SK-N-SH treated with all-trans-retinoic acid at 6 μM for 48 hours (cell line): Measurements from ENCODE around the gene CDH26.

Experiments
- ARNTL ChIP-seq: fragments of 450-650 bp; formaldehyde crosslinking; IDR thresholded peaks from 2 replicates; pipeline ENCODE4 v1.5.0; 2020; ENCODE audit warnings: low read depth, mild to moderate bottlenecking, moderate library complexity, borderline replicate concordance
- PATZ1 ChIP-seq: fragments of 250-450 bp; sonication (Bioruptor Pico); IDR thresholded peaks from 2 replicates; pipeline ENCODE4 v1.8.0; 2020; ENCODE audit warnings: mild to moderate bottlenecking, moderate library complexity, borderline replicate concordance

DNA sequence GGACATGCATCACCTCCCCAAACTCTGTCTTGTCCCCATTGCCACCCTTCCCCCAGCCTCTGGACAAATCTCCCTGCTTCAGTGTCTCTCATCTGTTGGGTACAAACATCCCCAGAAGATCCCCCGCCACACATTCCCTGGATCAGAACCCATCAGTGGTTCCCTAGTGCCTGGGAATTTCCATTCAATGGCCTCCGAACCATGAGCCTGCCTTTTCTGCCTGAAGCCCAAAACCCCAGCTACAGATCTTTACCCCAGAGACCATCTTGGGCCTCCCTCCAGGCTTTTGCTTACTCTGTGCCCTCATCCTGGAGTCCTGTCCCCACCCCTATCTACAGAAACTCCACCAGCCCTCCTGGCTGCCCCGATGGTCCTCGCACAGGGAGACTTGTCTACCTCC is 78.1 kb downstream of the CDH26 start:
- TF ChIP-seq PATZ1 (CRISPR knock-in tag), result no peak
- no peak for TF ChIP-seq ARNTL
